Measurements from ENCODE around the gene EXOC3. TPM values are rescaled to one million over a fixed set of nuclear protein-coding genes. Genes with fewer than 3 reads are reported as not detected.

EXOC3 gene
- total RNA-seq, 1 experiment from 2014 or later: 26.9 TPM

- Histone ChIP-seq H3K9me3 (replicated peaks) (no peaks in the 10 kb centered on the region), H3K36me3 (peaks cover 44% of the 10 kb centered on the region), H3K27ac (peak overlapping the region; percentile 77), H3K27me3 (replicated peaks) (no peaks in the 10 kb centered on the region), H3K4me3 (peak overlapping the region; percentile 90), H3K4me1 (replicated peaks) (peaks cover 22% of the 10 kb centered on the region)
- peak in 1 of 2 experiments; percentile 47 for DNase-seq (ENCODE audit: low read depth in 1 of 2, low spot score in 2 of 2)
Observed at GRCh38 chr5:443239-444151, 519 bp downstream of the EXOC3 start.

- Histone ChIP-seq H3K4me3 (peak overlapping the region; percentile 90; the same call in 1 of the 2 replicates), H3K27ac (no peak overlapping the region), H3K9me3 (replicated peaks) (no peaks in the 10 kb centered on the region), H3K4me1 (replicated peaks) (peaks cover 22% of the 10 kb centered on the region), H3K36me3 (peaks cover 52% of the 10 kb centered on the region), H3K27me3 (replicated peaks) (no peaks in the 10 kb centered on the region)
- no peak for DNase-seq (ENCODE audit: low read depth in 1 of 2, low spot score in 2 of 2)
Observed at GRCh38 chr5:444226-444625, 1.2 kb downstream of the EXOC3 start.

- Histone ChIP-seq H3K9me3 (replicated peaks) (no peaks in the 10 kb centered on the region), H3K4me1 (replicated peaks) (peaks cover 22% of the 10 kb centered on the region)
Observed at GRCh38 chr5:445591-445990, 2.6 kb downstream of the EXOC3 start.

GRCh38 chr5:446066-446882 is 3.3 kb downstream of the EXOC3 start:
- H3K36me3 ChIP-seq: peaks cover 72% of the 10 kb centered on the region
- DNase-seq (ENCODE audit: low read depth in 1 of 2, low spot score in 2 of 2): peak in 1 of 2 experiments; percentile 35
- H3K9me3 ChIP-seq (replicated peaks): no peaks in the 10 kb centered on the region
- H3K4me1 ChIP-seq (replicated peaks): peaks cover 22% of the 10 kb centered on the region
- H3K27me3 ChIP-seq (replicated peaks): no peaks in the 10 kb centered on the region
- no peak overlapping the region for H3K27ac ChIP-seq
- no peak overlapping the region for H3K4me3 ChIP-seq

More at GRCh38 chr5:445591-445990, 2.6 kb downstream of the EXOC3 start:
- Histone ChIP-seq H3K36me3 (peaks cover 65% of the 10 kb centered on the region), H3K27me3 (replicated peaks) (no peaks in the 10 kb centered on the region), H3K4me3 (no peak overlapping the region), H3K27ac (no peak overlapping the region)
- DNase-seq (ENCODE audit: low read depth in 1 of 2, low spot score in 2 of 2): peak in 1 of 2 experiments; percentile 41

DNA sequence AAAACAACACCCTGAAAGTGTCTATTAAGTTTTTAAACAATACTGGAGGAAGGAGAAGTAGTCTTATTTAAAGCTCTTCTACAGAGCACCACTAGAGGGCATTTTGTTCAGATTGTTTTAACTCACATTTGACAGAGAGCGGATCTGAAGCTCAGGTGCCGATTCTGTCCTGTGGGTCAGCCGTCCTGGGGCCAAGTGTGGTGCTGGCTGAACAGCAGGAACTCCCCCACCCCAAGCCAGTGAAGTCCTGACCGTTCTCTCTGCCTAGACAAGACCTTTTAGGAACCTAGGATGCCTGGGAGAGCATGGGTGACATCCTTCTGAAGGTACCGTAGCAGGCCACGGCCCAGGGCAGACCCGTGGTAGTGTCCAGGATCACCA is 3.9 kb downstream of the EXOC3 start:
- H3K27ac ChIP-seq: no peak overlapping the region
- H3K4me3 ChIP-seq: no peak overlapping the region
- H3K36me3 ChIP-seq: peaks cover 78% of the 10 kb centered on the region
- H3K9me3 ChIP-seq (replicated peaks): peaks cover 5% of the 10 kb centered on the region
- DNase-seq (ENCODE audit: low read depth in 1 of 2, low spot score in 2 of 2): peak in 1 of 2 experiments; percentile 27
- peaks cover 21% of the 10 kb centered on the region for H3K4me1 ChIP-seq (replicated peaks)
- no peaks in the 10 kb centered on the region for H3K27me3 ChIP-seq (replicated peaks)

GRCh38 chr5:447501-447900 is 4.5 kb downstream of the EXOC3 start:
- H3K4me3 ChIP-seq: no peak overlapping the region
- DNase-seq (ENCODE audit: low read depth in 1 of 2, low spot score in 2 of 2): peak in 1 of 2 experiments; percentile 20
- peaks cover 15% of the 10 kb centered on the region for H3K4me1 ChIP-seq (replicated peaks)
- no peaks in the 10 kb centered on the region for H3K27me3 ChIP-seq (replicated peaks)
- H3K36me3 ChIP-seq: peaks cover 83% of the 10 kb centered on the region
- no peak overlapping the region for H3K27ac ChIP-seq
- H3K9me3 ChIP-seq (replicated peaks): peaks cover 11% of the 10 kb centered on the region

GRCh38 chr5:448061-448765 is 5.2 kb downstream of the EXOC3 start:
- Histone ChIP-seq H3K27me3 (replicated peaks) (no peaks in the 10 kb centered on the region), H3K27ac (no peak overlapping the region), H3K4me1 (replicated peaks) (peaks cover 12% of the 10 kb centered on the region), H3K36me3 (peaks cover 85% of the 10 kb centered on the region), H3K4me3 (no peak overlapping the region), H3K9me3 (replicated peaks) (peaks cover 11% of the 10 kb centered on the region)
- peak in 1 of 2 experiments; percentile 39 for DNase-seq (ENCODE audit: low read depth in 1 of 2, low spot score in 2 of 2)

DNA sequence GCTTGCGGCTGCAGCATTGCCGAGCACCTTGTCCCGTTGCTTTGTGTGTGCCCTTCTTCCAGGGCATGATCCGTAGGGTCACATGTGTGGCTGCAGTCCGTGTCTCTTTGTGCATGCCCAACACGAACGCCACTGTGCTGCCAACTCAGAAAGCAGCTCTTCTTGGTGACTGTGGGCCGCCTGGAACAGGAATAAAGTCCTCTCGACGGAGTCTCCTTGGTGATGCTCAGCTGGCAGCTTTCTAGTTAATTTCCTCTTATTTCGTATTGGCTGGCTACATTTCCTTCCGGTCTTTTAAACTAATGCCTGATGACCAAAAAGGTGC is 5.8 kb downstream of the EXOC3 start:
- H3K27ac ChIP-seq: no peak overlapping the region
- DNase-seq (ENCODE audit: low read depth in 1 of 2, low spot score in 2 of 2): peak in 1 of 2 experiments; percentile 35
- peaks cover 8% of the 10 kb centered on the region for H3K4me1 ChIP-seq (replicated peaks)
- no peaks in the 10 kb centered on the region for H3K27me3 ChIP-seq (replicated peaks)
- H3K9me3 ChIP-seq (replicated peaks): peaks cover 11% of the 10 kb centered on the region
- H3K4me3 ChIP-seq: no peak overlapping the region
- peaks cover 85% of the 10 kb centered on the region for H3K36me3 ChIP-seq

- H3K27me3 ChIP-seq (replicated peaks): no peaks in the 10 kb centered on the region
- H3K4me3 ChIP-seq: no peak overlapping the region
- peaks cover 4% of the 10 kb centered on the region; the same call in 1 of the 2 replicates for H3K4me1 ChIP-seq (replicated peaks)
- no peak for DNase-seq (ENCODE audit: low read depth in 1 of 2, low spot score in 2 of 2)
- H3K36me3 ChIP-seq: peaks cover 86% of the 10 kb centered on the region
- peaks cover 11% of the 10 kb centered on the region for H3K9me3 ChIP-seq (replicated peaks)
- H3K27ac ChIP-seq: no peak overlapping the region
Observed at GRCh38 chr5:449151-449550, 6.2 kb downstream of the EXOC3 start.

GRCh38 chr5:451587-452458 is 8.8 kb downstream of the EXOC3 start:
- Histone ChIP-seq H3K4me3 (no peak overlapping the region), H3K27ac (no peak overlapping the region), H3K9me3 (replicated peaks) (peaks cover 11% of the 10 kb centered on the region), H3K4me1 (replicated peaks) (peaks cover 6% of the 10 kb centered on the region), H3K36me3 (peaks cover 97% of the 10 kb centered on the region), H3K27me3 (replicated peaks) (no peaks in the 10 kb centered on the region)
- DNase-seq (ENCODE audit: low read depth in 1 of 2, low spot score in 2 of 2): no peak

GRCh38 chr5:452978-453710 is 10.2 kb downstream of the EXOC3 start:
- Histone ChIP-seq H3K27ac (no peak overlapping the region), H3K27me3 (replicated peaks) (no peaks in the 10 kb centered on the region), H3K9me3 (replicated peaks) (peaks cover 11% of the 10 kb centered on the region), H3K4me3 (no peak overlapping the region), H3K36me3 (peaks cover 97% of the 10 kb centered on the region), H3K4me1 (replicated peaks) (peaks cover 16% of the 10 kb centered on the region)
- peak in 1 of 2 experiments; percentile 29 for DNase-seq (ENCODE audit: low read depth in 1 of 2, low spot score in 2 of 2)

DNA sequence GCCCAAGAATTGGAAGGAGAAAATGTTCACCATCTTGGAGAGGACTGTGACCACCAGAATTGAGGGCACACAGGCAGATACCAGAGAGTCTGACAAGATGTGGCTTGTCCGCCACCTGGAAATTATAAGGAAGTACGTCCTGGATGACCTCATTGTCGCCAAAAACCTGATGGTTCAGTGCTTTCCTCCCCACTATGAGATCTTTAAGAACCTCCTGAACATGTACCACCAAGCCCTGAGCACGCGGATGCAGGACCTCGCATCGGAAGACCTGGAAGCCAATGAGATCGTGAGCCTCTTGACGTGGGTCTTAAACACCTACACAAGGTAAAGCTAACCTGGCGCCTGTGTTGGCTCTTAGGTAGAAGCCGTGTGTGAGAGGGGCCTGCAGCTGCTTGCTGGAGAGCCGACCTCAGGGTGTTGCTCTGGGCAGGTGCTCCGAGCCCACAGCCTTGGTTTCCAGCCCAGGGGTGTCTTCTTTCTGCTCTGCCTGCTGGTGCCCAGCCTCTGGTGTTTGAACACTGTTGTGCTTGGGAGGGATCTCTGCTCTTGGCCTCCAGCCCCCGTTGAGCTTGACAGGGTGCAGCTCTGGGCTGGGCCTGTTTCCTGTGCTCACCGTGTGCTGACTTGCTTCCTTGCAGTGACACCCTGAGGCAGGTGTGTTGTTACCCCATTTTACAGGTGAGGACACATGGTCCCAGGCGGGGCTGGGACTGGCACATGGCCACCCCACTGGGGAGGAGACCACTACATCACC is 10.9 kb downstream of the EXOC3 start:
- Histone ChIP-seq H3K4me1 (replicated peaks) (peaks cover 23% of the 10 kb centered on the region), H3K4me3 (no peak overlapping the region), H3K36me3 (peaks cover 97% of the 10 kb centered on the region), H3K9me3 (replicated peaks) (peaks cover 11% of the 10 kb centered on the region), H3K27ac (no peak overlapping the region), H3K27me3 (replicated peaks) (no peaks in the 10 kb centered on the region)
- peak in 1 of 2 experiments; percentile 38 for DNase-seq (ENCODE audit: low read depth in 1 of 2, low spot score in 2 of 2)
